Measurements from ENCODE around the gene TXK.
"Not testable (repeated sequence)": the region's sequence is repeated elsewhere in the genome, so short reads cannot be mapped to it uniquely, and the experiment has no call there.

Gene TXK

GRCh38 chr4:48134081-48134480, at the start of gene TXK:
Gene TXK (minus strand): TSS chr4:48134250. CDS start chr4:48134170, 80 bp downstream.
- no peak for DNase-seq

DNA sequence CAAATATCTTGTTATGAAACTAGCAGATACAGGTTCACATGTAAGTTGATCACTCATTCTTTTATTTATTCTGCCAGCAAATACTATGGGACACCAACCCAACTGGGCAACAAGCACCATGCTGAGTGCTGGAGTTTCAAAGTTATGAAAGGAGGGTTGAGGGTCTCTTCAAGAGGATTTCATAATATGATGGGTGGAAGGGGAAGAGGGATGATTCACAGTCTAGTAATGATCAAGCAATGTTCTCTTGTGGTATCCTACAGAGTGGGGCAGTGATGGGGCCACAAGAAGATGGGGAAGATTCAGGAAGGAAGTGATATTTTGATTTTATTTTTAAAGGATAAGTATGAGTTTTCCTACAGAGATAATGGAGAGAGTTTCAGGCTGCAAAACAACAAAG, 46.2 kb upstream of the TXK start:
- DNase-seq = no peak

DNA sequence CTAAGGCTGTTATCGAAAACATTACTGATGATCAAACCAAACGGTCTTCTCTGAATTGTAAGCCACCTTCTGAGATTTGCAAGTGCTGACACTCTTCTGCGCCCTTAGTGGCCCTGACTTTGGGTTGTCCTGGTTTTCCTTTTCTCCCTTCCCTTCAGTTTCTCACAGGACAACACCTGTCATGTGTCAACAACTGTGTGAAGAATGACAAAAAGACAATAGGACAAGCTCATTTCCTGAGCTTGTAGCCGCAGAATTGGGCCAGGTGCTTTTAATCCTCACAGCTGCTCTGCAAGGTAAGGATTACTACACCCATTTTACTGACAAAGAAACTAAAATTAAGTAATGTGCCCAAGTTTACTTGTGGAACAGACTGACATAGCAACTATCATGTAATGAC, 44.9 kb upstream of the TXK start:
- no peak for DNase-seq

GRCh38 chr4:48175806-48176205, 41.8 kb upstream of the TXK start:
- no peak for DNase-seq

DNA sequence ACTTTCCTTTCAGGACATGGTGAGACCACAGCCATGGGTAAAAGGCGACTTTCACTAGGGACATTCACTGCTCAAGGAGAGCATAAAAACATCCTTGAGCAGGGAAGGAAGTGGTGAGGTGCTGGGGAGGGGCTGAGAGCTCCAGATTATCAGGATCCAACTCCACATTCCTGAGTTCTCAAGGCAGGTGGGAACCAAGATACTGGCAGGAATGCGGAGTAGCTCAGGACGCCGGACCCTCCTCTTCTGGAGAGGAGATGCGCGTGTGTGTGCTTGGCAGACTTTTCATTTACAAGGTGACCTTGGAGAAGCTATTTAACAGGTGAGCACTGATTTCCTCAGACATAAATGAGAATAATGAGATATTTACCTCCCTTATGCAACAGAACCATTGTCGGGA, 41.3 kb upstream of the TXK start:
- no peak for DNase-seq

DNA sequence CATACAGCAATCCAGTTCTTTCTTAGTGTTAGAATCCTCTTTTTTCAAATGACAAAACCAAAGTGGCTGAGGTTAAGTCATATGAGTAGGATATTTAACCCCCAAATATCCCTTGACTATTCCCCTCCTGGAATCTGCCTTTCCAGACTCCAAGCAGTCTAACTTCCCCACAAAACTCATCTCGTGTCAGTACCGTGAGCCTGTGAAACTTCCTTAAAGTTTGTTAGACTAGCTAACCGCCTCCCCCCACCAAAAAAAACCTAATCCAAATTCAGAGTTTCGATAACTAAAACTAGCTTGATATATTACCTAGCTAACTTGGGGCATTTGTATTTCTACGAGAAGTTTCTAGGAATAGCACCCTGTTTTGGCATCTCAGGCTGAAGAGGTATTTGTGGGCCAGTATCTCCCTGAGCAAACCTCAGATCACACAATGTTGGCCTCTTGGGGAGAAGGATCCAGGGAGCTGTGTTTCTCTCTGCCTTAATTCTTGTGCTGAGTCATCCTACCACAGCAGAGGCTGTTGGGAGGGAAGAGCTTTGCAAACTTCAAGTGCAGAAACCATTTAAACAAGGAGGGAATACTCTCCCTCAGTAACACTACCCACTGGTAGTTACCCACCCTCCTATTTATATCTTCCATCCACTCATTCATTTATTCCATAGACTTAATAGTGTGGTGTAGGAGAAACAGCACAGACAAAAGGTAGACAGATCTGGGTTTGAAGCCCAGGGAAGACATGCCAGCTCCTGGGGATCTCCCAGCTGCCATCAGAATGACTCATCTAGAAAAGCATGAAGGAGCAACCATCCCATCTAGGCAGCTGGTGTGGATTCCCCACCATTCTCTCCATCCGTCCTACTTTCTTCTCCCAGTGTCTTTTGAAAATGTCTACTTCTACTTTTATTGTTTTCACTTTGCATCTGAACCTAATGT, 39.3 kb upstream of the TXK start:
- no peak for DNase-seq

- DNase-seq = no peak
These were observed 38.6 kb upstream of the TXK start for GRCh38 chr4:48172651-48173050.

- DNase-seq = no peak
These were observed 35.6 kb upstream of the TXK start for GRCh38 chr4:48169636-48170035.

DNA sequence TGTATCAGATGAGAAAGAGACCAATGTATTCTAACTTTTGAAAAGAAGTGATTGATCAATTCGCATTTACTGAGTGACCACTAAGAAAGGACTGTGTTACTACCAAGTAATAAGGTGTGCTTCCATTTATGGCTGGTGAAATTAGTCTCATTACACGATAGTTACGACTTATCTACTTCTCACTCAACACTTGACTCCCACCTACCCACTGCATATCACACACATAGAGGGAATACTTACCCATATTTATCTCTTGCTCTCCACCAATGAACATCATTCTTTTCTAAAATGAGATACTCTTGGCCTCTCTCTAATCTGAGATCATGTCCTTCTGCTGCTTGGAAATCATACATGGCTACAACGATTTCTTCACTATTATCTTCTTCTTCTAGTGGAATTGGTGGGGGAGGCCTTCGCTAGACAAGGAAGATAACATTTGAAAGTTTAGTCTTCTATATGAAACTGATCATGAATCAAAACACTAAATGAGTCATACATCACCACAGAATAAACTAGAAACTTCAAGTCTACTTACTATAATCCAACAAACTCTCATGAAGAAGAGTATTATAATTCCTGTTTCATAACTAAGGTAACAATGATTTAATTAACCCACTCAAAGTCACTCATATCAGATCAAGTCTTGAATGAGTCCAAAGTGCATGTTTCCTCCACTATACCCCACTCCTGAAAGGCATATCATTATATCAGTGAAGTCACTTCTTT, 33.7 kb upstream of the TXK start:
- DNase-seq = no peak

DNA sequence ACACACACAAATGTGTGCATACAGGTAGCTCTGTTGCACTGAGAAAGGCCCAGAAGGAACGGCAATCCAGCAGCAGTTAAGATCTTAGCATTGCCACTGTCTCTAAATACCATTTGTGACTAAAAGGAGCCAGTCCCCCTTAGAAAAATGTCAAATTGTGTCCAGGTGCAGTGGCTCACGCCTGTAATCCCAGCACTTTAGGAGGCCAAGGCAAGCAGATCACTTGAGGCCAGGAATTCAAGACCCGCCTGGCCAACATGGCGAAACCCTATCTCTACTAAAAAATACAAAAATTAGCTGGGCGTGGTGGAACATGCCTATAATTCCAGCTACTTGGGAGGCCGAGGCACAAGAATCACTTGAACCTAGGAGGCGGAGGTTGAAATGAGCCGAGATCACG, 30.5 kb upstream of the TXK start:
- DNase-seq = not testable (repeated sequence)

DNA sequence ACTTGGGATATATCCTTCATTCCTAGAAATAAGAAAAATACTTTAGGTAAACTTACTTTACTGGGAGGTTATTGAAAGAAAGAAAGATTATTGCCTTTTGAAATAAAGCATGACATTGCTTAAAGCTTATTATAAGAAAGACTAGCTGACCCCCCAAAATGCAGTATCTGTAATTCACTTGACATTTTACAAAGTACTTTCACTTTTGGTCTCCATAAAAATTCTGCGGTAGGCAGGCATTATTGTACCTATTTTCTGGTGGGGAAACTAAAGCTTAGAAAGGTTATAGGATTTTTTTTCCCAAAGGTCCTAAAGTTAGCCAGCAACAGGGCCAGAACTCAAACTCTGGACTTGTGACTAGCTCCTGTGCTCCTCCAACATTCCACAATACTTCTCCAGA, 29.7 kb upstream of the TXK start:
- no peak for DNase-seq

GRCh38 chr4:48162162-48162561, 28.1 kb upstream of the TXK start:
- no peak for DNase-seq

GRCh38 chr4:48157271-48157670, 23.2 kb upstream of the TXK start:
- no peak for DNase-seq

DNA sequence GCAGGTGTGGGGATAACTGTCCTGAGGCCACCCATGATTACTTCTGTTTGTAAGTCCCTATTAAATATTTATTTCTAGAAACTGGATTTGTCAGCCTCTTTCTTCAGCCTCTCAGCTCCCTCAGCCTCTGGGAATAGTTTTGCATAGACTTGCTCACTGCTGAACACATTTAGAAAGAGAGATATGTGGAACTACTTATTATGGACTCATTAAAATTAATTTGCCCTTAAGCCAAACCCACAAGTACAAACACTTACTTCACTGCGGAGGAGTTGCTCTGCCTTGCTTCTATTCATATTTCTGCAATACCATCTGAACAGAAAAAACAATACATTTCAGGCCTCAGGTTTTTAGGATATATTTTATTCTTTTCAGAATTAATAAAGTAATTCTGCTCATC, 22.4 kb upstream of the TXK start:
- no peak for DNase-seq

DNA sequence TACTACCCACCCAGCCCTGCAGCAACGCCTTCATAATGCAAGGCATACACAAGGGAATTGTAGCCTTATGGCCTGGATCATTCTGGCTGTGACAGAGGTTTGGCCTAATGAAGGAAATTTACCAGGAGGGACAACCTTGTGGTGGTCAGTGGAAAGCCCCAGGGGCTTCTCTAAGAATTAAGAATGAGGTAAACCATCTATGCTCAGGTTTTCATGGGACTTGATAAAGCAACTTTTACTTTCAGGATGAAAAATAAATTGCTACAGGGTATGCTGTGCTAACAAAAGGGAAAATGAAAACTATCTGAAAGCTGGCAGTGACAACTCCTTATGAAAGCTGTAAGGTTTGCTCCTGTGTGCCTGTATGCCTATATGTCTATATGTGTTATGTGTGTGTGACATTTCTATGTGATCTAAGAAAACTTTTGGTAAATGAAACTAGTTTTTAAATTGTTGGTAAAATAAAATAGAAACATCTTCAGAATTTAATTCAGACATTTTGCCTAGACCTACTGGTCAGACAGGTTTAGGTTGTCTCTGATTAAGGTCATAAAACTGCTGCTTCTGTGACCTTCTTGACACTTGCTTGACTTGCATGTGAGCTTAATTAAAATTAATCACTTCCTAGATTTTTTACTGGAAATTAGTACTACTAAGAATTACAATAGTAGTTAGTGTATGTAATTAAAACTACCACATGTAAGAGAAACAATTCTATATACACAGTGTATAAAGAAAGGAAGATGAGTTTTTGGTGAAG, 19.9 kb upstream of the TXK start:
- DNase-seq = no peak

GRCh38 chr4:48152259-48152658, 18.2 kb upstream of the TXK start:
- no peak for DNase-seq

- DNase-seq = no peak
These were observed 15.8 kb upstream of the TXK start for GRCh38 chr4:48149827-48150370.

GRCh38 chr4:48147621-48148020, 13.6 kb upstream of the TXK start:
- no peak for DNase-seq

- peak in 1 of 2 experiments; percentile 57 for DNase-seq
These were observed 7.0 kb upstream of the TXK start for GRCh38 chr4:48141048-48141447.

GRCh38 chr4:48139691-48140090, 5.6 kb upstream of the TXK start:
- no peak for DNase-seq

DNA sequence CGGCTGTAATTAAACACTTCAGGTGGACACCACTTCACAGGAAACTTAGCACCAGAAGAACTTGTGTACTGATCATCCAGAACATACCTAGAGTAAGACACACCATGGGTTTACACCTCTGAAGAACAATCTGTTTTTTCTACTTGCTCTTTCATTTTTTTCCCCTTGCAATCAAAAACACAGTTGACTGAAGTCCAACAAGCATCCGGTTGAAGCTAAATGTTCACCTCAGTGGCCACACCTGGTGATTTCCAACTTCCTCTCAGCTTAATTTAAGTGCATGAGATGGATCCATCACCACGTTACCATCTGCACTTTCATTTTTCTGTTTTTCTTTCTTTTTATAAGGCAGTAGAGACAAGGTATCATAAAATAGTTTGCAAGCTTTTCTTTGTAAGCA, 4.9 kb upstream of the TXK start:
- no peak for DNase-seq

DNA sequence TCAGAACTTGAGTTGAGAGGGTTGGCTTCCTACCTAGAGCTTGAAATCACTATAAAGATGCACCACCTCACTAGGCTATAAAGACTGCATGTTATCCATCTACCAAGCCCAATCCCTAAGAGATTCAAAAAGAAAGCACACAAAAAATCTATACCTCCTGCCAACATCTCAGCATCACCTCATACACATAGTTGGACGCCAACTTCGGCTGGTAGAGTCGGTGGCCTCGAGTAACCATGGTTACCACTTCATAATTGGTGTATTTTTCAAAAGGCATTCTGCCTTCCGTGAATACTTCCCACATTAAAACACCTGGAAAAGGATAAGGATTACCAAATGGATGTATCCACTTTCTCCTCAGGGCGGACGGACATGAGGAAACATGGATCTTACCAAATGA, 4.5 kb upstream of the TXK start:
- no peak for DNase-seq

DNA sequence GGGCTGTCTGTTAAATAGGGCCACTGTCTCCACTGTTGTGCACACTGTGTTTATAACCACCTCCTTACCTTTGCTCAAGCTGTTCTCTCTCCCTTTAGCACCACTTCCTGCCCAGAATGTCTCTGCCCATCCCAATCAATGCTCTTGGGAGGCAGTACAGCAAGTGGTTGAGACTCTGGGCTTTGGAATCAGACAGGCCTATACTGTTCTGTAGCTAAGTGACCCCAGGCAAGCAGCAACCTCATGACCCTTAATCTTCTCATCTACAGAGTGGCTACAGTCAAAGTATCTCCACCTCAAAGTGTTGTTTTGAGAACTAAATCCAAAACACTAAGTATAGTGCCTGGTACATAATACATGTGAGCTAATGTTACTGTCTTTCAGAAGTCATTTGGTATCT, 3.8 kb upstream of the TXK start:
- no peak for DNase-seq

Measured in NCI-H524 (cell line).